ENCODE data around the gene DNM3. TPM values are rescaled to one million over a fixed set of nuclear protein-coding genes. Genes with fewer than 3 reads are reported as not detected.
A peak's percentile ranks its signal among the peaks of the same experiment; 100 is the strongest.

The DNM3 gene
- total RNA-seq, 1 donor from 2014 or later = 7.7 TPM

DNA sequence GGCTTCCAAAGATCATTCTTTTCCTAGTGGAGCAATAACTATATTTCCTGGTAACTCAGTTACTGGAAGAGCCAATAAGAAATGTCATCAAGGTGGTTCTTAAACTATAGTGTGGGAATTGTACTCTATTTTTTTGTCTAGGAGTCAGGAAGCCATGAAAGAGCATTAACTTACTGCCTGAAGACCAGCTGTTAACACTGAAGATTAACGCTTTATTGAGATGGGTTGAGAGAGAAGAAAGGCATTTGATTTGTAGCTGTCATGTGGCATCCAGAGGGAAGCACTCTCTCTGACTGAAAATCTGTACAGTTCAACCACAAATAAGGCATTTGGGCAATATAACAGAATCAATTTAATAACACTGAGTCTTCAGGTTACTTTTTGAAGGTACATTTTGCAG is 76.0 kb downstream of the DNM3 start:
- no peak for DNase-seq (ENCODE audit: low spot score)
- H3K9me3 Mint-ChIP-seq (ENCODE audit: unreplicated experiment) = no peaks in the 10 kb centered on the region
- no peaks in the 10 kb centered on the region for H3K27me3 Mint-ChIP-seq (ENCODE audit: unreplicated experiment)
- no peak overlapping the region for H3K27ac Mint-ChIP-seq (ENCODE audit: unreplicated experiment)
- no peak overlapping the region for H3K4me3 Mint-ChIP-seq (ENCODE audit: unreplicated experiment)
- no peak for TF ChIP-seq CTCF (IDR thresholded peaks at IDR 0.05; ENCODE audit: unreplicated experiment)
- no peaks in the 10 kb centered on the region for H3K4me1 Mint-ChIP-seq (ENCODE audit: unreplicated experiment)
- H3K36me3 Mint-ChIP-seq (ENCODE audit: low read depth, unreplicated experiment) = no peaks in the 10 kb centered on the region

- H3K4me1 Mint-ChIP-seq (ENCODE audit: unreplicated experiment) = no peaks in the 10 kb centered on the region
- H3K36me3 Mint-ChIP-seq (ENCODE audit: low read depth, unreplicated experiment) = no peaks in the 10 kb centered on the region
- no peaks in the 10 kb centered on the region for H3K9me3 Mint-ChIP-seq (ENCODE audit: unreplicated experiment)
- no peak overlapping the region for H3K27ac Mint-ChIP-seq (ENCODE audit: unreplicated experiment)
- no peak overlapping the region for H3K4me3 Mint-ChIP-seq (ENCODE audit: unreplicated experiment)
- DNase-seq (ENCODE audit: low spot score) = no peak
- H3K27me3 Mint-ChIP-seq (ENCODE audit: unreplicated experiment) = no peaks in the 10 kb centered on the region
- TF ChIP-seq CTCF (IDR thresholded peaks at IDR 0.05; ENCODE audit: unreplicated experiment) = no peak
These were observed 78.9 kb downstream of the DNM3 start for GRCh38 chr1:171919891-171920887.

DNA sequence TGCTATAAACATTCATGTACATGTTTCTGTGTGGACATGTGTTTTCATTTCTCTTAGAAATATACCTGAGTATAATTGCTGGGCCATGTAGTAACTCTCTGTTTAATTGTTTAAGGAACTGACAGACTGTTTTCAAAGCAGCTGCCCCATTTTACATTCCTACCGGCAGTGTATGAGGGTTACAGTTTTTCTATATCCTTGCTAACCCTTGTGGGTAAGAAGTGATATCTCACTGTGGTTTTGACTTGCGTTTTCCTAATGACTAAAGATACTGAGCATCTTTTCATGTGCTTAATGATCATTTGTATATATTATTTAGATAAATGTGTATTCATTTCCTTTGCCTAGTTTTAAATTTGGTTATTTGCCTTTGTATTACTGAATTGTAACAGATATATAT is 81.7 kb downstream of the DNM3 start:
- Mint-ChIP-seq H3K27ac (ENCODE audit: unreplicated experiment) (no peak overlapping the region), H3K27me3 (ENCODE audit: unreplicated experiment) (no peaks in the 10 kb centered on the region), H3K4me3 (ENCODE audit: unreplicated experiment) (no peak overlapping the region), H3K4me1 (ENCODE audit: unreplicated experiment) (no peaks in the 10 kb centered on the region), H3K9me3 (ENCODE audit: unreplicated experiment) (no peaks in the 10 kb centered on the region), H3K36me3 (ENCODE audit: low read depth, unreplicated experiment) (no peaks in the 10 kb centered on the region)
- TF ChIP-seq CTCF (IDR thresholded peaks at IDR 0.05; ENCODE audit: unreplicated experiment) = no peak
- DNase-seq (ENCODE audit: low spot score) = no peak

DNA sequence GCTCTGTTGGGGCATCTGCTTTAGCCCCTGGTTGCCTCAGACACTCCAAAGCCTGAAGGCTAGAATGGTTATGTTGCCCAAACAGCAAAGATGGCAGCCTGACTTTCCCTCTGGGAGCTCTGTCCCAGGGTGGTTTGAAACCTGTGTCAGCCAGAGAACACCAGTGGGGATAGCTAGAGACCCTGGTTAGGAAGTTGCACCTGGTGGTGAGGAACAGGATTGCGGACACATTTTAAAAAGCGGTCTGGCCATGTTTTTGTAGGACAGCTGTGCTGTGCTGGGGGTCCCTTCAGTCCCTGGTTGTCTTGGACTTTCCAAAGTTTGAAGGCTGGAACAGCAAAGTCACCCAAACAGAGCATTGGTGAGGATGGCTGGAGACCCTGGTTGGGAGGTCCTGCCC is 87.8 kb downstream of the DNM3 start:
- no peak for DNase-seq (ENCODE audit: low spot score)
- Mint-ChIP-seq H3K27me3 (ENCODE audit: unreplicated experiment) (peaks cover 4% of the 10 kb centered on the region), H3K27ac (ENCODE audit: unreplicated experiment) (no peak overlapping the region), H3K4me3 (ENCODE audit: unreplicated experiment) (no peak overlapping the region), H3K36me3 (ENCODE audit: low read depth, unreplicated experiment) (no peaks in the 10 kb centered on the region), H3K4me1 (ENCODE audit: unreplicated experiment) (no peaks in the 10 kb centered on the region), H3K9me3 (ENCODE audit: unreplicated experiment) (no peaks in the 10 kb centered on the region)
- peak; percentile 45 for TF ChIP-seq CTCF (IDR thresholded peaks at IDR 0.05; ENCODE audit: unreplicated experiment)

GRCh38 chr1:171931752-171932151 is 90.5 kb downstream of the DNM3 start:
- no peak overlapping the region for H3K27ac Mint-ChIP-seq (ENCODE audit: unreplicated experiment)
- no peaks in the 10 kb centered on the region for H3K4me1 Mint-ChIP-seq (ENCODE audit: unreplicated experiment)

More at GRCh38 chr1:171931752-171932151, 90.5 kb downstream of the DNM3 start:
- DNase-seq (ENCODE audit: low spot score) = no peak
- Mint-ChIP-seq H3K4me3 (ENCODE audit: unreplicated experiment) (no peak overlapping the region), H3K27me3 (ENCODE audit: unreplicated experiment) (peaks cover 4% of the 10 kb centered on the region), H3K36me3 (ENCODE audit: low read depth, unreplicated experiment) (no peaks in the 10 kb centered on the region), H3K9me3 (ENCODE audit: unreplicated experiment) (no peaks in the 10 kb centered on the region)
- no peak for TF ChIP-seq CTCF (IDR thresholded peaks at IDR 0.05; ENCODE audit: unreplicated experiment)

Measured in endothelial cell (in vitro differentiated cells).